SK-N-SH treated with all-trans-retinoic acid at 6 μM for 48 hours (cell line): ENCODE results near the gene FBXL17.

Experiments
- ATAC-seq: fragments of 200-7000 bp; cut with Tn5 transposase; 3 replicates; pipeline ENCODE4 v1.9.1; 2020; ENCODE audit warnings: mild to moderate bottlenecking, moderate library complexity
- BACH2 ChIP-seq: fragments of 250-450 bp; sonication (Bioruptor Pico); IDR thresholded peaks from 2 replicates; pipeline ENCODE4 v1.9.0; 2021; ENCODE audit warnings: mild to moderate bottlenecking, borderline replicate concordance
- CSDC2 ChIP-seq: fragments of 250-450 bp; sonication (Bioruptor Pico); IDR thresholded peaks from 2 replicates; pipeline ENCODE4 v1.5.0; 2020; ENCODE audit warnings: mild to moderate bottlenecking, moderate library complexity
- CSRNP3 ChIP-seq: fragments of 250-450 bp; sonication (Bioruptor Pico); IDR thresholded peaks from 2 replicates; pipeline ENCODE4 v1.5.1; 2021; ENCODE audit warnings: mild to moderate bottlenecking, moderate library complexity
- ESRRG ChIP-seq: fragments of 250-450 bp; sonication (Bioruptor Pico); IDR thresholded peaks from 2 replicates; pipeline ENCODE4 v1.6.1; 2021; ENCODE audit warnings: mild to moderate bottlenecking
- GLIS3 ChIP-seq: fragments of 250-450 bp; sonication (Bioruptor Pico); IDR thresholded peaks from 2 replicates; pipeline ENCODE4 v1.5.0; 2020; ENCODE audit warnings: mild to moderate bottlenecking, moderate library complexity
- ISL1 ChIP-seq: fragments of 250-450 bp; sonication (Bioruptor Pico); IDR thresholded peaks from 2 replicates; pipeline ENCODE4 v2.1.2; 2022; ENCODE audit warnings: mild to moderate bottlenecking, moderate library complexity
- OSR1 ChIP-seq: fragments of 250-450 bp; sonication (Bioruptor Pico); IDR thresholded peaks from 2 replicates; pipeline ENCODE4 v1.8.0; 2022; ENCODE audit warnings: moderate library complexity, mild to moderate bottlenecking, inconsistent platforms
- PATZ1 ChIP-seq: fragments of 250-450 bp; sonication (Bioruptor Pico); IDR thresholded peaks from 2 replicates; pipeline ENCODE4 v1.8.0; 2020; ENCODE audit warnings: mild to moderate bottlenecking, moderate library complexity, borderline replicate concordance
- POU6F1 ChIP-seq: fragments of 250-450 bp; sonication (Bioruptor Pico); IDR thresholded peaks from 2 replicates; pipeline ENCODE4 v1.8.0; 2021; ENCODE audit warnings: low read depth, mild to moderate bottlenecking, moderate library complexity, borderline replicate concordance
- PPARA ChIP-seq: fragments of 250-450 bp; sonication (Bioruptor Pico); IDR thresholded peaks from 2 replicates; pipeline ENCODE4 v1.5.0; 2020; ENCODE audit warnings: mild to moderate bottlenecking, borderline replicate concordance
- SNAI2 ChIP-seq: fragments of 250-450 bp; sonication (Bioruptor Pico); IDR thresholded peaks from 2 replicates; pipeline ENCODE4 v1.5.0; 2020; ENCODE audit warnings: mild to moderate bottlenecking, moderate library complexity
- TCF4 ChIP-seq: fragments of 250-450 bp; sonication (Bioruptor Pico); IDR thresholded peaks from 2 replicates; pipeline ENCODE4 v1.8.0; 2021; ENCODE audit warnings: mild to moderate bottlenecking, moderate library complexity, borderline replicate concordance
- TOX ChIP-seq: fragments of 250-450 bp; sonication (Bioruptor Pico); IDR thresholded peaks from 2 replicates; pipeline ENCODE4 v1.8.0; 2021; ENCODE audit warnings: mild to moderate bottlenecking, moderate library complexity, borderline replicate concordance
- ZC3H10 ChIP-seq: fragments of 250-450 bp; sonication (Bioruptor Pico); IDR thresholded peaks from 2 replicates; pipeline ENCODE4 v1.5.1; 2021; ENCODE audit warnings: mild to moderate bottlenecking, moderate library complexity
- ZFP3 ChIP-seq: fragments of 250-450 bp; sonication (Bioruptor Pico); IDR thresholded peaks from 2 replicates; pipeline ENCODE4 v1.5.0; 2020; ENCODE audit warnings: mild to moderate bottlenecking, moderate library complexity
- ZFP30 ChIP-seq: fragments of 450-650 bp; formaldehyde crosslinking; IDR thresholded peaks from 2 replicates; pipeline ENCODE4 v1.5.0; 2022; ENCODE audit warnings: mild to moderate bottlenecking, moderate library complexity
- ZNF565 ChIP-seq: fragments of 450-650 bp; formaldehyde crosslinking; conservative IDR thresholded peaks from 2 replicates; pipeline ENCODE4 v1.5.0; 2020; ENCODE audit warnings: low read depth, mild to moderate bottlenecking, moderate library complexity
- ZNF70 ChIP-seq: fragments of 450-650 bp; formaldehyde crosslinking; IDR thresholded peaks from 2 replicates; pipeline ENCODE4 v1.5.0; 2020; ENCODE audit warnings: mild to moderate bottlenecking, moderate library complexity
- ZNF8 ChIP-seq: fragments of 450-650 bp; formaldehyde crosslinking; IDR thresholded peaks from 2 replicates; pipeline ENCODE4 v1.5.0; 2020; ENCODE audit warnings: mild to moderate bottlenecking, moderate library complexity

The FBXL17 gene

DNA sequence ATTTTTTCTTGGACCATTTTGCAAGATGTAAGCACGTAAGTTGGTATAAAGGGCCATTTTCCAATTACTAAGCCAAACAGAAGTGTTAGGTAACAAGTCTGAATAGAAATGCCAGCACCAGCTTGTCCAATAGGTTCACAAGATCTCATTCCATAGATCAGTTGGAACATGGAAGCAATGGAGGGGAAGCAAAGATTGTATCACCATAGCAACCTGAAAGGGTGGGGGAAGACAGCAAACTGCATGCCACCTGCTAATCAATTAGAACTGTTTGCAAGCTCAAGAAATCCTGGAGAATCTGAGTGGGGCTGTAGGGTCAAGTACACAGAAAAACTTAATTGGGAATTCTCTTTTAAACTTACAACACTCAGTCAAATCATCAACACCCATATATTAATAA is 446.3 kb downstream of the FBXL17 start:
- ATAC-seq = no peak
- TF ChIP-seq ZFP30 (CRISPR knock-in tag) (no peak), GLIS3 (CRISPR knock-in tag) (no peak), CSDC2 (no peak), ZNF565 (CRISPR knock-in tag) (no peak), CSRNP3 (CRISPR knock-in tag) (no peak), BACH2 (CRISPR knock-in tag) (no peak), POU6F1 (CRISPR knock-in tag) (no peak), PPARA (CRISPR knock-in tag) (no peak), ESRRG (CRISPR knock-in tag) (no peak), ISL1 (CRISPR knock-in tag) (no peak), ZNF8 (CRISPR knock-in tag) (no peak)

- no peak for ATAC-seq
- TF ChIP-seq ZNF565 (CRISPR knock-in tag) = no peak
- TF ChIP-seq PATZ1 = no peak
- no peak for TF ChIP-seq GLIS3 (CRISPR knock-in tag)
- no peak for TF ChIP-seq ISL1 (CRISPR knock-in tag)
- TF ChIP-seq ZFP30 (CRISPR knock-in tag) = no peak
- TF ChIP-seq CSDC2 = no peak
- no peak for TF ChIP-seq BACH2 (CRISPR knock-in tag)
- no peak for TF ChIP-seq ZNF70 (CRISPR knock-in tag)
These were observed 448.6 kb downstream of the FBXL17 start for GRCh38 chr5:107933326-107933725.

DNA sequence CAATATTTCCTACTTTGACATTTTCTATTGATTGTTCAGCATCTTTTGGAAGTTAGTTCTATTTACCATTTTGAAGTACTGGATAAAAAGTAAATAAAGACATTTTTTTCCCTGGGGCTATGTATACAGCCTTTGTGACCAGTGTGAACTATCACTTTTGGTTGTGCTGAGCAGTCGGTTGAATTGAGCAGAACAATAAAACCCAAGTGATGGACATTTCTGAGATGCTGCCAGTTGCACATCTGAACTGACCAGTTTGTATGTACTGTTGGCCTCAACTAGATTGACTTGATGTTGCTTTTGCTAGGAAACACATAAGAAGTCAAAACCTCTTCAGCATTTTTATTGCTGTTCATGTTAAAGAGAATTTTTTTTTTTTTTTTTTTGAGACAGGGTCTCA is 451.0 kb downstream of the FBXL17 start:
- TF ChIP-seq TCF4 (CRISPR knock-in tag) (no peak), PATZ1 (no peak), ZNF8 (CRISPR knock-in tag) (no peak), CSDC2 (no peak), OSR1 (CRISPR knock-in tag) (no peak), TOX (CRISPR knock-in tag) (no peak), ZNF70 (CRISPR knock-in tag) (no peak), BACH2 (CRISPR knock-in tag) (no peak)
- TF ChIP-seq, all 23 proteins: peak for 0
- no peak for ATAC-seq

DNA sequence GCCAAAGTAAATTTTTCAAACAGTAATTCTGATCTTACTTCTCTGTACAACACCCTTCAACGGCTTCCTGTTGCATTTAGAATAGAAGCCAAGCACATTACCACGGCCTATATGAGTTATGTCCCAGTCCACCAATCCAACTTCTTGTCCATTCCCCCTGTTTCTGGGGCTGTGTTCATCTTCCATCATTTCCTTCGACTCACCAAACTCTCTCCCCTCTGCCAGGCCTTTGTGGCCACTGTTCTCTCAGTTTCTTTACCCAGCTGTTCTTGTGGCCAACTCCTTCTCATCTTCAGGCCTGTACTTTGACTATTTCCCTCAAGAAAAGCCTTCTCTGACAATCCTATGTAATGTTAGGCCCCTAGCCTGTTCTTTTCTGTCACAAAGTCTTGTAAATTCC is 451.8 kb downstream of the FBXL17 start:
- no peak for ATAC-seq
- no peak for TF ChIP-seq CSDC2
- no peak for TF ChIP-seq ZNF565 (CRISPR knock-in tag)
- no peak for TF ChIP-seq TOX (CRISPR knock-in tag)
- TF ChIP-seq ESRRG (CRISPR knock-in tag) = no peak
- no peak for TF ChIP-seq PATZ1
- no peak for TF ChIP-seq ZNF8 (CRISPR knock-in tag)
- TF ChIP-seq OSR1 (CRISPR knock-in tag) = no peak
- no peak for TF ChIP-seq SNAI2 (CRISPR knock-in tag)
- TF ChIP-seq ZC3H10 (CRISPR knock-in tag) = no peak
- no peak for TF ChIP-seq ZFP30 (CRISPR knock-in tag)
- TF ChIP-seq CSRNP3 (CRISPR knock-in tag) = no peak
- TF ChIP-seq POU6F1 (CRISPR knock-in tag) = no peak
- no peak for TF ChIP-seq GLIS3 (CRISPR knock-in tag)
- no peak for TF ChIP-seq ZFP3
- no peak for TF ChIP-seq ISL1 (CRISPR knock-in tag)
